CD4-positive, alpha-beta T cell treated with Interleukin-10 for 1 hour (primary cell): ENCODE data around the gene STAG1.
"Not testable (repeated sequence)": the region's sequence is repeated elsewhere in the genome, so short reads cannot be mapped to it uniquely, and the experiment has no call there.

Experiments
- DNase-seq: peaks from one replicate; pipeline ENCODE4 v3.0.0-alpha.2; 2020

The STAG1 gene

GRCh38 chr3:136639069-136639468 lies 113.1 kb downstream of the STAG1 start:
- no peak for DNase-seq

GRCh38 chr3:136637176-136637575 lies 115.0 kb downstream of the STAG1 start:
- DNase-seq: no peak

DNA sequence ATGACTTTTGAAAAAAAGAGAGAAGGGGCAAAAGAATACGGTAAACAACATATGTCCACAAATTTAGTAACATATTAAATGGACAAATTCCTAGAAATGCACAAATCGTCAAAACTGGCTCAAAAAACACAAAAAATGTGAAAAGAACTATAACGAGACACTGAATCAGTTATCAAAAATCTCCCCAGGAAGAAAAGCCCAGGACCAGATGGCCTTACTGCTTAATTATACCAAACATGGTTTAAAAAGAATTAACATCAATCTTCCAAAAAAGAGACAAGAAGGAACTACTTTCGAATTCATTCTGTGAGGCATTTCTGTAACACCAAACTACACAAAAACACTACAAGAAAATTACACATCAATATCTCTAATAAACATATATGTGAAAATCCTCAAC lies 117.4 kb downstream of the STAG1 start:
- DNase-seq: no peak

DNA sequence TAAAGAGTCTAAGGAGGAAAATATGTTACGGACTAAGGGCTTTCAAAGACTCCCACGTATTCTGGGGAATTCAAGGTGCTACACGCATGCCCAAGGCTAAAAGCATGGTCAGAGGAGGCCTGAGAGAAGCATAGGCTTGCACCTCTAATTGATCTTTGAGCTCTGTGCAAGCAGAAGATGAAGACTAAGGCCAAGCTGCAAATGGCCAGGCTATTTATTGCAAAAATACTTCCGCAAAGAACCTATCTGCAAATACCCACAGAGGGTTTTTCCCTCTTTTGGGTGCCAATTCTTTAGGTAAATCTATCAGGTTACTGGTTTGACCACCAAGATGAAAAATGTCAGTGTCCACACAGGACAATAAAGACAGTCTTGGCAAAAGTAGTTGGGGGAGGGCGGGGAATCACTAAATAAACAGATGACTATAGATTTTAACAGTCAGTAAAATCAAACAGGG lies 119.5 kb downstream of the STAG1 start:
- DNase-seq: no peak

DNA sequence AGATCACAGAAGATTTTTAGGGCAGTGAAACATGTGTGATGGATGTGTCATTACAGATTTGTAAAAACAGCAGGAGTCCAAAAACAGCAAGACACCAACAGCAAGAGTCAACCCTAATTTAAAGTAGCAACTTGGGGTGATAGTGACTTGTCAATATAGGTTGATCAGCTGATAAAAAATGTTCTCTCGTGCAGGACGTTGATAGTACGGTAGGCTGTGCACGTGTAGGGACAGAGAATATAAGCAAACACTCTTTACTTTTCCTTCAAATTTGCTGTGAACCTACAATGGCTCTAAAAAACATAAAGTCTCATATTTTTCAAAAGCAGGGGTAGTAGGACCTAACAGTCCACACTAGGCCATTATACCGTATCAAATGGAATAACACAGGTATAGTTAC lies 120.8 kb downstream of the STAG1 start:
- DNase-seq: no peak

GRCh38 chr3:136630915-136631314 lies 121.3 kb downstream of the STAG1 start:
- no peak for DNase-seq

GRCh38 chr3:136626493-136626892 lies 125.7 kb downstream of the STAG1 start:
- DNase-seq: no peak

GRCh38 chr3:136624894-136625815 lies 127.0 kb downstream of the STAG1 start:
- no peak for DNase-seq

GRCh38 chr3:136624371-136624770 lies 127.8 kb downstream of the STAG1 start:
- no peak for DNase-seq

DNA sequence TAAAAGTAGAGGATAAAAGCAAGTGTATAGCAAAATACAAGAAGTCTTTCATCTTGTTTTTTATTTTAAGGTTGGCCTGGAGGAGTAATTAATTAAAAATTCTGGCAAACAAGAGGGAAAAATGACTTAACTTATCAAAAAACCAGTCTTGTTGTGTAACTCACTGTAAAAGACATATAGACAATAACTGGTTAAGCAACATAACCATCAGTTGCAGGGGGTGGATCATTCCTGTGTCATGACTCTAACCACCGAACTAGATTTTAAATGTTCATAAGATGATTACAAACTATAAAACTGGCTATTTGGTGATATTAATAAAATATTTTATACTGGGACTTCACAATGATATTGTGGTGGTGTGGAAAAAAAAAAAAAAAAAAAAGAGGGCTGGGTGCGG lies 130.6 kb downstream of the STAG1 start:
- no peak for DNase-seq

DNA sequence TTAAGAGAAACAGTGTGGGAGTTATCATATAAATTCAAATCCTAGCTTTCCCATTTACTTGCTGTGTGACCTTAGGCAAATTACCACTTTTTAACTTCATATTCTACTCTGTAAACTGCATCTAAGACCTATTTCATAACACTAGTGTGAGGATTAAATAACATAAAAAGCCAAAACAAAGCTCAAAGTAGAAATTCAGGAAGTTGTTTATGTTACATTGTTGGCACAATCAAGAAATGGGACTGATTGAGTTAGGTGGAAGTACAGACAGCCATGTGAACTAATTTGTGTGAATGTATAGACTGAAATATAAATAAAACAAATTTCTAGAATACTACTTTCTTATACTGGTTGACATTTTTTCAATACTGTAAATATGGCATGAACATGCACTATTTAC lies 131.7 kb downstream of the STAG1 start:
- no peak for DNase-seq

DNA sequence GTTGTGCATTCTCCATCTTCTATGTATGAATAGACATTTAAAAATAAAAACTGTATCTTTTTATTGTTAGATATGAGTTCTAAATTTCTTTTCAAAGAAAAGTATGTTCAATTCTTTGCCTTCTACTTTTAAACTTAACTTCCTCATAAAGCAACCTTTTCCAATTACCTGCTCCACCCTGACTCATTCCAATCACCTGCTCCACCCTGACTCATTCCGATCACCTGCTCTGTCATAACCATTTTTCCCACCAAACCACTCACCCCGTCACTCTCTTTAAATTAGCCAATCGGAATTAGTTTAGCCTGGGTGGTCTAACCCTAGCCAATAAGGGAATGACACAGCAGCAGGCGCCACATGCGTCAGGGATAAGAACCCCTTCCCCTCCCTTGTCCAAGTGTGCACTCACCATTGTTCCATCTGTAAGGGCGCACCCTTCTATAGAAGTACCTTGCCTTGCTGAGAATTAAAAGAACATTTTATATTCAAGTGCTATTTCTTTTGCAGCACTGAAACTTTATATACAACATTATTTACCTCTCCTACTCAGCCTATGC lies 134.1 kb downstream of the STAG1 start:
- not testable (repeated sequence) for DNase-seq

GRCh38 chr3:136617198-136617597 lies 135.0 kb downstream of the STAG1 start:
- DNase-seq: no peak

DNA sequence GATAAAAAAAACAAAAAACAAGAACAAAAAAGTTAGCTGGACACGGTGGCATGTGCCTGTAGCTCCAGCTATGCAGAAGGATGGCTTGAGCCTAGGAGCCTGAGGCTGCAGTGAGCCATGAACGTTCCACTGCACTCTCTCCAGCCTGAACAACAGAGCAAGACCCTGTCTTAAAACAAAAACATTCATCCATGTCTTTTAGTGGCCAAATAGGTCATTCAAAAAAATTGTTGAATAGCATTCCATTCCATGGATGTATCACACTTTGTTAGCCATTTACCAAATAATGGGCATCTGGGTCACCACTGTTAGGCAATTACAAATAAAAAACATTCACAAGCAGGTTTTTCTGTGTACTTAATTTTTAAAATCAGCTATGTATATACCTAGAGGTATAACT lies 139.7 kb downstream of the STAG1 start:
- no peak for DNase-seq

- no peak for DNase-seq
Observed at GRCh38 chr3:136606990-136607389, 145.2 kb downstream of the STAG1 start.

- DNase-seq: not testable (repeated sequence)
Observed at GRCh38 chr3:136606216-136606615, 146.0 kb downstream of the STAG1 start.

- no peak for DNase-seq
Observed at GRCh38 chr3:136604961-136605360, 147.2 kb downstream of the STAG1 start.

GRCh38 chr3:136602818-136603217 lies 149.4 kb downstream of the STAG1 start:
- no peak for DNase-seq

- peak; percentile 13 for DNase-seq
Observed at GRCh38 chr3:136595913-136596697, 156.1 kb downstream of the STAG1 start.

DNA sequence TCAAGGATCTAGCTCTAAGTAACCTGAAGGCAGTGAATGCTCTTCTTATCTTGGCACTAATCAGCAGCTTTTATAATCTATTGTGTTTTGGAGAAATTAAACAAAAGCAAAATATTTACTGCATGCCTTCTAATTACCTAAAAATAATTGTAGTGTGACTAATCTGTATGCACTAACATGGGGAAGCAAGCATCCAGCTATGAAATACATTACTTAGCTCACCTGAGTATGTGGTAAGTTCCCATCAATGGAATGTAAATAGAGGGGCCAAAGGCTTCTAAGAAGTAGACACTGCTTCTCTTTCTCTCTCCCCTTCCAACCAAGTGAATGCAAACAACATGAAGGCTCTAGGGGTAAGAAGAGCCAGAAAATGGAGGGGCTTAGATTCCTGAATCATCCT lies 165.6 kb downstream of the STAG1 start:
- DNase-seq: no peak

DNA sequence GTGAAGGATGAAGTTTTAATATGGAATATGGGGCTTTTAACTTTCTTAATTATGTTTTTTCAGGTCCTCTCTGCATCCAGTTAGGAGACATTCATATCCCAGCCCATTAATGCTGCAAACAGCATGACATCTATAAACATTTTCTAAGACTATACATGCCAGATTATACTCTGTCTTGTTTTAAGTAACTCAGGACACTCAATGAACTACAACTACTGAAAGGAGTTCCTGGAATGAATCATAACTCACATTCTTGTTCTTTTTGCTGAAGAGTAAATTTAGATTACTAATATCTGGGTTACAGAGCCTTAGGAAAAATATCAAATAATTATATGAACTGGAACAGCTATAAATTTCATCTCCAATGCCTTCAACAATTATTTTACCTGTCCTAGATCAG lies 167.4 kb downstream of the STAG1 start:
- DNase-seq: no peak

DNA sequence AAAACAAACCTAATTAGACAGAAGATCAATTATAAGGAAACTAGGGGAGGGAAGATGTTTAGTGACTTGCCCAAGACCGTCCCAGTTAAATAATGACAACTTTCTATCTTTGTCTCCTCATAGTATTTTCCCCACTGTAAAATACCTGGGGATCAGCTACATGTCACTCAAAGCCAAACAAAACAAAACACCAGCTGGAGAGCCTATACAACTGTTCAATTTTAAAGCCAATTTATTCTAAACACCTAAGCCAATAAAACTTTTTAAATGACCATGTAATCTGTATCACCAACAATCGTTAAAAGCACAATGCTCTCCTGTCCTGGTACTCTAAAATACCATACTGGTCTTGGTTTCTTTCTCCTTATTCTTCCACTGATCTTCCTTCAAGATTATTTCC lies 168.4 kb downstream of the STAG1 start:
- no peak for DNase-seq

DNA sequence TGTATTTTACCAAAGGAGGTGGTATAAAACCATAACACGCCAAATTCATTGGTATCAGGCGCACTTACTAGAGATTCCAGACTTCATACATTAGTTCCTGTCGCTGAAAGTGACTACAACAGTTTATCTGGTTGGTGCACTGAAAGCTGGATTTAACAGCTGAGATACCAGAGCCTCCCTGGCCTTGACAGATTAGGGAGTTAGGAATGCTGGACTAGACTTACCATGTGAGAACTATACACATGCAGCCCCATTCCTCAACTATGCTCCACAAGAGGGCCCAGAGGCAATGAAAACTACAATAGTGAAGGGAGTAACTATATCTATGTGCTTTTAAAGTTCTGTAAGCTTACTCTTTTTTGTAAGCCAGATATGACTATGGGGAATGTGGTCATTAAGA lies 174.4 kb downstream of the STAG1 start:
- DNase-seq: no peak
